ENCODE measurements around the gene GPR61. TPM values are rescaled to one million over a fixed set of nuclear protein-coding genes. Genes with fewer than 3 reads are reported as not detected.
A peak's percentile ranks its signal among the peaks of the same experiment; 100 is the strongest.

GPR61 gene
- total and polyA plus RNA-seq, 9 of the 15 experiments (the other 6 are each of a cell fraction or from before 2014, with no cell fraction given): 0.04 to 1.1 (median 0.25) TPM; not detected in 4

DNA sequence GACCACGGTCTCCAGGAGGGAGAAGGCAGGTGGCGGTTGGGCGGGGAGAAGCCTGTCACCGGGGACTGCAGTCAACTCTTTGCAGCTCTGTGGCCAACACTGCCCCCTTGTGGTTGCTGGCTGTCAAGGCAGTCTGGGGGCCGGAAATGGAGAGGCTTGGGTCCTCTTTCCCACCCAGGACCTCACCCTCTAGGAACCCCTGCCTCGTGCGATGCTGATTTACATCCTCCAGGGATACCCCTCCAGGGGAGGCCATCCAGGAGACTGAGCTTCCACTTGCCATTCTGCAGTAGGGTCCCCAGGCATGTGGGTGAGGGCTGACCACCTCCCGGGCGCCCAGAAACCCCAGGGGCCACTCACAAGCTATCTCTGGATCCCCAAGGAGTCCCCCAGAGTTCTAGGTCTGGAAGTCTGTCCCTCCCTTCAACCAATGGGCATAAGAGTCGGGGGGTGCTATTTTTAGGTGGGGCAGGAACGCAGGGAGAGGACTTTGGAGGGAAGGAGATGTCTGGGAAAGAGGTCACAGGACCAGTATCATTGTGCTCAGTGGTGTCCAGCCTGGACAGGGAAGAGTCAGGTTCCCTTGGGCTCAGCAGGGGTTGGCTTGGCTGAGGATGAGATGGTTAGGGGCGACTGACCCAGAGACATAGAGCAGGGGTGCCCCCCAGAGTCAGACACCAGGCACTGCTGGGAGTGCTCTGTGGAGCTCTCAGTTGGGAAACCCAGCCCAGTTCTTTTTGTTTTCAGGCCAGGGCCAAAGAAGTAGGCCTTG is 7.1 kb upstream of the GPR61 start (continued):
- TF ChIP-seq, protein P1, sequence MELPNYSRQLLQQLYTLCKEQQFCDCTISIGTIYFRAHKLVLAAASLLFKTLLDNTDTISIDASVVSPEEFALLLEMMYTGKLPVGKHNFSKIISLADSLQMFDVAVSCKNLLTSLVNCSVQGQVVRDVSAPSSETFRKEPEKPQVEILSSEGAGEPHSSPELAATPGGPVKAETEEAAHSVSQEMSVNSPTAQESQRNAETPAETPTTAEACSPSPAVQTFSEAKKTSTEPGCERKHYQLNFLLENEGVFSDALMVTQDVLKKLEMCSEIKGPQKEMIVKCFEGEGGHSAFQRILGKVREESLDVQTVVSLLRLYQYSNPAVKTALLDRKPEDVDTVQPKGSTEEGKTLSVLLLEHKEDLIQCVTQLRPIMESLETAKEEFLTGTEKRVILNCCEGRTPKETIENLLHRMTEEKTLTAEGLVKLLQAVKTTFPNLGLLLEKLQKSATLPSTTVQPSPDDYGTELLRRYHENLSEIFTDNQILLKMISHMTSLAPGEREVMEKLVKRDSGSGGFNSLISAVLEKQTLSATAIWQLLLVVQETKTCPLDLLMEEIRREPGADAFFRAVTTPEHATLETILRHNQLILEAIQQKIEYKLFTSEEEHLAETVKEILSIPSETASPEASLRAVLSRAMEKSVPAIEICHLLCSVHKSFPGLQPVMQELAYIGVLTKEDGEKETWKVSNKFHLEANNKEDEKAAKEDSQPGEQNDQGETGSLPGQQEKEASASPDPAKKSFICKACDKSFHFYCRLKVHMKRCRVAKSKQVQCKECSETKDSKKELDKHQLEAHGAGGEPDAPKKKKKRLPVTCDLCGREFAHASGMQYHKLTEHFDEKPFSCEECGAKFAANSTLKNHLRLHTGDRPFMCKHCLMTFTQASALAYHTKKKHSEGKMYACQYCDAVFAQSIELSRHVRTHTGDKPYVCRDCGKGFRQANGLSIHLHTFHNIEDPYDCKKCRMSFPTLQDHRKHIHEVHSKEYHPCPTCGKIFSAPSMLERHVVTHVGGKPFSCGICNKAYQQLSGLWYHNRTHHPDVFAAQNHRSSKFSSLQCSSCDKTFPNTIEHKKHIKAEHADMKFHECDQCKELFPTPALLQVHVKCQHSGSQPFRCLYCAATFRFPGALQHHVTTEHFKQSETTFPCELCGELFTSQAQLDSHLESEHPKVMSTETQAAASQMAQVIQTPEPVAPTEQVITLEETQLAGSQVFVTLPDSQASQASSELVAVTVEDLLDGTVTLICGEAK (IDR thresholded peaks at IDR 0.05): peak; percentile 47; the same call in 1 of the 2 replicates
- TF ChIP-seq, protein P1 (CRISPR knock-in tag; IDR thresholded peaks at IDR 0.05): no peak

Measured in K562 (cell line).